HPDE6-E6E7 (cell line): ENCODE measurements around the gene KLHDC1.

ENCODE experiments used
- DNase-seq: peaks from one replicate; pipeline ENCODE4 v3.0.0; 2011; ENCODE audit warnings: missing footprints; ENCODE audit errors: extremely low spot score

The KLHDC1 gene

DNA sequence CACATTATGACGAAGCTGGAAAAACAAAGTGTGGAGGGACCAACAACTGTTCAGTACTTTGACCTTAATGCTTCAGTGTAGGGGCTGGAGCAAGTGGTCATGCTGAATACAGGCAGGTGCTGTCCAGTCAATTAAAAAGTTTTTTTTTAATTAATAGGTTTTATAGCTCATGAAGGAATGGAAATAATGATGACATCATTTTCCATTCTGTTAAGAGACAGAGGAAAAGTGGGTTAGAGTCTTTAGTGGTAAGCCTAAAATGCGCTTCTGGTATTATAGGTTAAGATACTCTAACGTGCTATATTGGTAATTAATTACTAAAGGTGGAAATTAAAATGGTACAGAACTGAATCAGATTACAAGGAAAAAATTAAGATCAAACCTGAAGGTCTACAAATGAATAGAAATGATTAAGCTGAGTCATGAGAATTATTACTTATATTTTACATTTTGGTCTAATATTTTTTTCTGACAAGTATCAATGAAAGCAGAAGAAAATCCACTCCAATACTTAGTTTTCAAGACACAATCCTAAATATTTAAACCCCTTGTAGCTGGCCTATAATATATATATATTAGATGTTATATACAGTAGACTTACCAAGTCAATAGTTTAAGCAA is 90.6 kb downstream of the KLHDC1 start:
- no peak for DNase-seq

DNA sequence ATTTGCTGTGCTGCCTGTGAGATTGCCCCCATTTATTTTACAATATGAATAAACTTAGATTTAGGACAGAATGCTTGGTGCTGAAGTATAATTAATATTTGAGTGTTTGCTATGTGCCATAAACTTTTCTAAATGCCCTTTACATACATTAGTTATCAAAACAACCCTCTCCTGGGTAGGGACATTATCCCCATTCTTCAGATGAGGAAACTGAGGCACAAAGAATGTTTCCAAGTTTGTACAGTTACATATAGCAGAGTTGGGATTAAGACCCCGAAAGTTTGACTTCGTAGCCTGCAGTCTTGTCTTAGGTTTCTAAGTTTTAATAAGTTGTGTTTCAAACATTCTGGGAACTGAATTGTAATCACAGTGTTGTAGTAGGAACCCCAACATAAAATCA is 93.4 kb downstream of the KLHDC1 start:
- DNase-seq: no peak

DNA sequence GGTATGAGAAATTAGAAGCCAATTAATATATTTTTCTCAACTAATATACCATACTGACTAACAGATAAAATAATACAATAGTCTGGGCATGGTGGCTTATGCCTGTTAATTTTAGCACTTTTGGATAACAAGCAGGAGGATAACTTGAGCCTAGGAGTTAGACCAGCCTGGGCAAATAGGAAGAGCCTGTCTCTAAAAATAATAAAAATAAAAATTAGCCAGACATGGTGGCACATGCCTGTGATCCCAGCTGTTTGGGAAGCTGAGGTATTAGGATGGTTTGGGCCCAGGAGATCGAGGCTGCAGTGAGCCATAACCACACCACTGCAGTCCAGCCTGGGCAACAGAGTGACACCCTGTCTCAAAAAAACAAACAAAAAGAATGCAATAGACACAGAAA is 99.7 kb downstream of the KLHDC1 start:
- DNase-seq: no peak

DNA sequence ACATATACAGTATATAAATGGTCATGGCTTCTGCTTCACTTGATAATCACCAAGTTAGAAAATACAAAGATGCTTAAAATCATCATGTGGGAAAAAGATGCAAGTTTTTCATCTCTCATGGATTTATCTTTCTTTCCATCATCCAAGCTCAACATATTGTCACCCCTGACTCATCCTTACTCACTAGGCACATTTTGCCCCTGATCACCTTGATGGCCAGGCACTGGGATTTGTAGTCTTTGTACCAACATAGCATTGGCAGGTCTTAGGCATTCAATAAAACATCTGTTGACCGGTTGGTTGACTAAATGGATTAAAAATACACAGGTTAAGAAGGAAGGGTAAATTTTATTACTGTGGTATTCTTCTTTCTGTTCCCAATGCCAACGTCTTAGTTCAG is 103.1 kb downstream of the KLHDC1 start:
- DNase-seq: no peak
